ENCODE measurements around the gene NFIA. TPM values are rescaled to one million over a fixed set of nuclear protein-coding genes. Genes with fewer than 3 reads are reported as not detected.

The NFIA gene
- total RNA-seq, 1 experiment from 2014 or later, result 0.35 TPM

- Histone ChIP-seq H3K14ac (ENCODE audit: insufficient read depth, low read length) (no peak overlapping the region), H2AK5ac (ENCODE audit: insufficient read length, low read length) (no peak overlapping the region), H3K56ac (ENCODE audit: insufficient read length, low read depth, low read length) (no peak overlapping the region), H3K4me2 (ENCODE audit: insufficient read depth, insufficient read length, low read length) (no peak overlapping the region), H3K23ac (ENCODE audit: insufficient read length, low read depth, low read length) (no peak overlapping the region), H2BK20ac (ENCODE audit: low read depth, low read length, poor library complexity, severe bottlenecking) (no peak overlapping the region), H3K79me1 (ENCODE audit: insufficient read depth, low read depth, low read length, poor library complexity, severe bottlenecking) (no peaks in the 10 kb centered on the region), H2BK15ac (ENCODE audit: low read depth, low read length) (no peak overlapping the region), H3K9me3 (ENCODE audit: control insufficient read depth, low read depth, low read length) (no peaks in the 10 kb centered on the region), H3K4me1 (ENCODE audit: insufficient read depth, low read length) (no peaks in the 10 kb centered on the region), H3K4ac (ENCODE audit: low read depth, low read length) (no peak overlapping the region), H2BK12ac (ENCODE audit: insufficient read length, low read depth, low read length) (no peak overlapping the region), H3K79me2 (ENCODE audit: insufficient read depth, low read length) (no peaks in the 10 kb centered on the region), H3K23me2 (ENCODE audit: insufficient read length, low read depth, low read length, poor library complexity, severe bottlenecking) (no peaks in the 10 kb centered on the region), H3K18ac (ENCODE audit: insufficient read length, low read depth, low read length) (no peak overlapping the region), H2BK120ac (ENCODE audit: low read depth, low read length, poor library complexity, severe bottlenecking) (no peak overlapping the region), H4K20me1 (ENCODE audit: control insufficient read depth, insufficient read depth, insufficient read length) (no peaks in the 10 kb centered on the region), H3K27ac (ENCODE audit: insufficient read length, low read depth, low read length) (no peak overlapping the region), H4K5ac (ENCODE audit: insufficient read length, low read depth, low read length) (no peak overlapping the region), H4K91ac (ENCODE audit: insufficient read length, low read depth, low read length) (no peak overlapping the region), H2AFZ (ENCODE audit: low read length) (no peak overlapping the region), H4K8ac (replicated peaks; ENCODE audit: insufficient read length, low read depth, low read length) (no peak overlapping the region), H3T11ph (ENCODE audit: low read length) (no peak overlapping the region), H3K9ac (ENCODE audit: extremely low read depth, insufficient read length, low read length) (no peak overlapping the region), H3K27me3 (ENCODE audit: insufficient read depth, low read length) (no peaks in the 10 kb centered on the region), H2BK5ac (ENCODE audit: insufficient read length, low read length) (no peak overlapping the region)
- H3K27me3 Mint-ChIP-seq (ENCODE audit: low read depth), result no peaks in the 10 kb centered on the region
- no peaks in the 10 kb centered on the region for H3K9me3 Mint-ChIP-seq
- H3K27ac Mint-ChIP-seq, result no peak overlapping the region
- H3K4me1 Mint-ChIP-seq, result peaks cover 0 to 4% of the 10 kb centered on the region in 2 experiments; a peak in 1 of 4 replicates
- no peak for TF ChIP-seq CTCF (conservative IDR thresholded peaks at IDR 0.05)
- no peaks in the 10 kb centered on the region for H3K36me3 Mint-ChIP-seq (ENCODE audit: insufficient read depth in 1 of 3, low read depth in 3 of 3)
- WGBS (ENCODE audit: extremely low coverage, insufficient read length, low lambda C conversion rate), result no CpG with 5 or more reads among the region's 6 CpGs
- no peak overlapping the region for H3K4me3 Mint-ChIP-seq
- no peak for DNase-seq
Measured at GRCh38 chr1:61215676-61216289, 133.4 kb downstream of the NFIA start.

Measured in H9 (cell line).